ENCODE results near the gene SULT1A3. TPM values are rescaled to one million over a fixed set of nuclear protein-coding genes. Genes with fewer than 3 reads are reported as not detected.
"Not testable (repeated sequence)": the region's sequence is repeated elsewhere in the genome, so short reads cannot be mapped to it uniquely, and the experiment has no call there.

SULT1A3 gene
- total and polyA plus RNA-seq, 2 of the 8 experiments (the other 6 are each of a cell fraction or from before 2014, with no cell fraction given), result 1.9 to 13.8 TPM

DNA sequence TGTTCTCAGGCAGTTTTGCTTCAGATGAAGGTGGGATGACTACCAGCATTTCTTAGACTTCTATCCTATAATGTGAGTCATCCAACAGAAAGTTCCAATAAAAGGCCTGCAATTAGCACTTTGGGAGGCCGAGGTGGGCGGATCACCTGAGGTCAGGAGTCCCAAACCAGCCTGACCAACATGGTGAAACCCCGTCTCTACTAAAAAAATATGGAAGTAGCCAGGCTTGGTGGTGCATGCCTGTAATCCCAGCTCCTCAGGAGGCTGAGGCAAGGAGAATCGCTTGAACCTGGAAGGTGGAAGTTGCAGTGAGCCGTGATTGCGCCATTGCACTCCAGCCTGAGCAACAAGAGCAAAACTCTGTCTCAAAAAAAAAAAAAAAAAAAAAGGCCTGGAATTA is 22.2 kb upstream of the SULT1A3 start:
- not testable (repeated sequence) for H3K14ac ChIP-seq (ENCODE audit: insufficient read length); H3K56ac ChIP-seq (replicated peaks; ENCODE audit: insufficient read length, low read depth, low read length); H3K79me1 ChIP-seq (ENCODE audit: low read depth, low read length); H4K91ac ChIP-seq (replicated peaks; ENCODE audit: insufficient read length, low read length); H3K18ac ChIP-seq (ENCODE audit: extremely low read depth, low read length); H3K9ac ChIP-seq (replicated peaks in 1 of 4; ENCODE audit: extremely low read depth in 1 of 4, low read depth in 3 of 4, low read length in 3 of 4); H4K20me1 ChIP-seq (replicated peaks in 1 of 2; ENCODE audit: control insufficient read depth in 1 of 2, insufficient read depth in 2 of 2, low read length in 2 of 2); H4K5ac ChIP-seq (ENCODE audit: insufficient read length, low read depth, low read length); H3K23me2 ChIP-seq (ENCODE audit: low read depth, low read length); H3K9me3 ChIP-seq (ENCODE audit: insufficient read depth in 2 of 2, low read depth in 1 of 2, low read length in 1 of 2); H3K23ac ChIP-seq (ENCODE audit: insufficient read length); H2BK120ac ChIP-seq (replicated peaks; ENCODE audit: low read depth, low read length); H2AK5ac ChIP-seq (ENCODE audit: low read depth, low read length); H3K36me3 ChIP-seq (ENCODE audit: control insufficient read depth in 2 of 4, insufficient read depth in 4 of 4, low read length in 3 of 4); H3K4me1 ChIP-seq (replicated peaks in 1 of 4; ENCODE audit: control insufficient read depth in 3 of 4, insufficient read depth in 4 of 4, low read length in 3 of 4); H2BK15ac ChIP-seq (ENCODE audit: low read length); H2AFZ ChIP-seq (ENCODE audit: low read length); H2BK20ac ChIP-seq (ENCODE audit: low read length); H3K4me2 ChIP-seq (ENCODE audit: insufficient read depth in 1 of 2, low read depth in 2 of 2, low read length in 2 of 2); H3K79me2 ChIP-seq (ENCODE audit: control insufficient read depth in 1 of 2, insufficient read depth in 2 of 2, low read length in 2 of 2); H3K27me3 ChIP-seq (replicated peaks in 1 of 4; ENCODE audit: control insufficient read depth in 3 of 4, extremely low read depth in 1 of 4, insufficient read depth in 3 of 4, low read length in 3 of 4); FAIRE-seq; DNase-seq (ENCODE audit: low read depth in 1 of 2, low spot score in 2 of 2); H3K27ac ChIP-seq (ENCODE audit: low read depth, low read length); H2BK12ac ChIP-seq (ENCODE audit: low read depth, low read length); H4K8ac ChIP-seq (ENCODE audit: extremely low read depth, insufficient read depth, low read length); H3K4me3 ChIP-seq (ENCODE audit: extremely low read depth in 1 of 4, insufficient read depth in 2 of 4, low read depth in 3 of 4, low read length in 4 of 4); H2BK5ac ChIP-seq (ENCODE audit: low read depth, low read length); H3K4ac ChIP-seq (replicated peaks; ENCODE audit: insufficient read length, low read depth, low read length)
- ChIA-PET POLR2A (ENCODE audit: partially characterized antibody) (interaction anchor here (1.8 kb wide), 1 partner anchor 16 kb away, joined by 4 read pairs; no protein-coding TSS in a partner anchor), CTCF (ENCODE audit: partially characterized antibody) (interaction anchor here (1.0 to 2.1 kb wide), 3 partner anchors 10 to 65 kb away, joined by 3 to 9 read pairs (median 3); no protein-coding TSS in a partner anchor)
- WGBS, 2 experiments (ENCODE audit: extremely low coverage in 1 of 2, insufficient coverage in 1 of 2, insufficient read length in 1 of 2, insufficient replicate concordance in 2 of 2, low coverage in 1 of 2, low lambda C conversion rate in 2 of 2, missing lambda C conversion rate in 1 of 2), result 86% methylated on average over 6 of the region's 6 CpGs; no CpG with 5 or more reads in 1 of the 2 experiments
